Immature natural killer cell (primary cell): ENCODE data around the gene RAET1G. TPM values are rescaled to one million over a fixed set of nuclear protein-coding genes. Genes with fewer than 3 reads are reported as not detected.
"Not testable (repeated sequence)": the region's sequence is repeated elsewhere in the genome, so short reads cannot be mapped to it uniquely, and the experiment has no call there.

Experiments
- DNase-seq, 3 donors: peaks; one replicate each; pipeline ENCODE4 v3.0.0; 2022; ENCODE audit warnings: mixed read lengths in 1 of 3
- H3K27ac Mint-ChIP-seq, 6 donors: one replicate each; pipeline ENCODE4 v1.8.0; 2020; ENCODE audit warnings: mixed read lengths in 6 of 6, mild to moderate bottlenecking in 5 of 6, inconsistent platforms in 4 of 6, moderate library complexity in 3 of 6
- H3K27me3 Mint-ChIP-seq, 3 donors: one replicate each; pipeline ENCODE4 v1.8.0; 2020 to 2021; ENCODE audit warnings: low read depth in 3 of 3, mild to moderate bottlenecking in 3 of 3, mixed read lengths in 3 of 3, moderate library complexity in 3 of 3, inconsistent platforms in 1 of 3
- H3K36me3 Mint-ChIP-seq, 3 donors: one replicate each; pipeline ENCODE4 v1.8.0; 2020; ENCODE audit warnings: mixed read lengths in 3 of 3, inconsistent platforms in 2 of 3, mild to moderate bottlenecking in 2 of 3
- H3K4me1 Mint-ChIP-seq, 2 donors: one replicate each; pipeline ENCODE4 v1.8.0; 2020; ENCODE audit warnings: inconsistent platforms in 2 of 2, mild to moderate bottlenecking in 2 of 2, mixed read lengths in 2 of 2, moderate library complexity in 1 of 2
- H3K4me3 Mint-ChIP-seq, 5 donors: one replicate each; pipeline ENCODE4 v1.8.0; 2020; ENCODE audit warnings: mild to moderate bottlenecking in 5 of 5, mixed read lengths in 5 of 5, inconsistent platforms in 3 of 5, moderate library complexity in 3 of 5
- H3K9me3 Mint-ChIP-seq, 6 donors: one replicate each; pipeline ENCODE4 v1.8.0; 2020; ENCODE audit warnings: mild to moderate bottlenecking in 6 of 6, mixed read lengths in 6 of 6, inconsistent platforms in 4 of 6, moderate library complexity in 3 of 6
- polyA plus RNA-seq, 3 donors: library from polyadenylated mRNA; unstranded; fragments of 300-500 nt; fragmentation: Illumina TruSeq; gene quantifications; one replicate each; pipeline ENCODE4 v1.2.3, GENCODE V29; 2021

RAET1G gene
- polyA plus RNA-seq, 3 donors from 2014 or later, result not detected

GRCh38 chr6:149961728-149962425, 39.0 kb upstream of the RAET1G start:
- no peak for DNase-seq
- Mint-ChIP-seq H3K9me3 (peaks cover 0 to 2% (median 0%) of the 10 kb centered on the region in 6 donors), H3K27me3 (peaks cover 29 to 69% (median 43%) of the 10 kb centered on the region in 3 donors), H3K36me3 (peaks cover 0 to 2% (median 0%) of the 10 kb centered on the region in 3 donors), H3K27ac (no peak overlapping the region), H3K4me3 (peak overlapping the region in 2 of 5 donors; percentile 46 to 49), H3K4me1 (peaks cover 26 to 29% of the 10 kb centered on the region in 2 donors)

- Mint-ChIP-seq H3K36me3 (peaks cover 0 to 2% (median 0%) of the 10 kb centered on the region in 3 donors), H3K27ac (no peak overlapping the region)
Observed at GRCh38 chr6:149960488-149960887, 37.6 kb upstream of the RAET1G start.

GRCh38 chr6:149959806-149960205, 36.9 kb upstream of the RAET1G start:
- Mint-ChIP-seq H3K27me3 (peaks cover 28 to 73% (median 44%) of the 10 kb centered on the region in 3 donors), H3K4me1 (peaks cover 20 to 25% of the 10 kb centered on the region in 2 donors)
- H3K27ac Mint-ChIP-seq, DNase-seq, H3K36me3 Mint-ChIP-seq, H3K9me3 Mint-ChIP-seq, H3K4me3 Mint-ChIP-seq: not testable (repeated sequence)

More at GRCh38 chr6:149960488-149960887, 37.6 kb upstream of the RAET1G start:
- Mint-ChIP-seq H3K27me3 (peaks cover 29 to 75% (median 41%) of the 10 kb centered on the region in 3 donors), H3K4me3 (no peak overlapping the region), H3K9me3 (peaks cover 0 to 2% (median 0%) of the 10 kb centered on the region in 6 donors), H3K4me1 (peaks cover 22 to 26% of the 10 kb centered on the region in 2 donors)
- DNase-seq, result no peak

- not testable (repeated sequence) for H3K36me3 Mint-ChIP-seq, H3K4me1 Mint-ChIP-seq, H3K27ac Mint-ChIP-seq, H3K9me3 Mint-ChIP-seq, H3K4me3 Mint-ChIP-seq, DNase-seq
- H3K27me3 Mint-ChIP-seq, result peaks cover 18 to 64% (median 29%) of the 10 kb centered on the region in 3 donors
Observed at GRCh38 chr6:149958124-149958523, 35.2 kb upstream of the RAET1G start.

GRCh38 chr6:149955654-149956317, 32.9 kb upstream of the RAET1G start:
- not testable (repeated sequence) for H3K4me3 Mint-ChIP-seq, H3K27ac Mint-ChIP-seq, H3K36me3 Mint-ChIP-seq, DNase-seq, H3K4me1 Mint-ChIP-seq, H3K9me3 Mint-ChIP-seq
- H3K27me3 Mint-ChIP-seq, result peaks cover 13 to 62% (median 20%) of the 10 kb centered on the region in 3 donors

- not testable (repeated sequence) for H3K4me1 Mint-ChIP-seq, DNase-seq, H3K9me3 Mint-ChIP-seq, H3K27ac Mint-ChIP-seq, H3K36me3 Mint-ChIP-seq
- peak overlapping the region in 3 of 5 donors; percentile 56 to 72 (median 68) for H3K4me3 Mint-ChIP-seq
- peaks cover 13 to 61% (median 15%) of the 10 kb centered on the region in 3 donors for H3K27me3 Mint-ChIP-seq
Observed at GRCh38 chr6:149954984-149955653, 32.2 kb upstream of the RAET1G start.

- not testable (repeated sequence) for H3K4me3 Mint-ChIP-seq, H3K27ac Mint-ChIP-seq, H3K9me3 Mint-ChIP-seq, DNase-seq, H3K4me1 Mint-ChIP-seq, H3K36me3 Mint-ChIP-seq
- H3K27me3 Mint-ChIP-seq, result peaks cover 16 to 54% (median 16%) of the 10 kb centered on the region in 3 donors
Observed at GRCh38 chr6:149954328-149954983, 31.5 kb upstream of the RAET1G start.

- not testable (repeated sequence) for H3K27ac Mint-ChIP-seq, H3K4me3 Mint-ChIP-seq
- peaks cover 15 to 49% (median 16%) of the 10 kb centered on the region in 3 donors for H3K27me3 Mint-ChIP-seq
Observed at GRCh38 chr6:149953934-149954327, 31.0 kb upstream of the RAET1G start.

GRCh38 chr6:149953390-149953789, 30.5 kb upstream of the RAET1G start:
- not testable (repeated sequence) for H3K36me3 Mint-ChIP-seq, H3K9me3 Mint-ChIP-seq, H3K27ac Mint-ChIP-seq

More at GRCh38 chr6:149953934-149954327, 31.0 kb upstream of the RAET1G start:
- DNase-seq, H3K4me1 Mint-ChIP-seq, H3K9me3 Mint-ChIP-seq, H3K36me3 Mint-ChIP-seq: not testable (repeated sequence)

GRCh38 chr6:149951626-149952025, 28.7 kb upstream of the RAET1G start:
- peaks cover 10 to 43% (median 13%) of the 10 kb centered on the region in 3 donors for H3K27me3 Mint-ChIP-seq
- peaks cover 4 to 6% of the 10 kb centered on the region in 2 donors for H3K4me1 Mint-ChIP-seq
- DNase-seq, result no peak
- peaks cover 0 to 3% (median 0%) of the 10 kb centered on the region in 3 donors for H3K36me3 Mint-ChIP-seq
- H3K9me3 Mint-ChIP-seq, result no peaks in the 10 kb centered on the region
- no peak overlapping the region for H3K4me3 Mint-ChIP-seq
- no peak overlapping the region for H3K27ac Mint-ChIP-seq

More at GRCh38 chr6:149953390-149953789, 30.5 kb upstream of the RAET1G start:
- H3K4me3 Mint-ChIP-seq, H3K4me1 Mint-ChIP-seq, DNase-seq: not testable (repeated sequence)
- peaks cover 15 to 47% (median 16%) of the 10 kb centered on the region in 3 donors for H3K27me3 Mint-ChIP-seq

- H3K27ac Mint-ChIP-seq, result no peak overlapping the region
- H3K36me3 Mint-ChIP-seq, result peaks cover 0 to 3% (median 0%) of the 10 kb centered on the region in 3 donors
- no peak overlapping the region for H3K4me3 Mint-ChIP-seq
Observed at GRCh38 chr6:149951096-149951495, 28.2 kb upstream of the RAET1G start.

GRCh38 chr6:149950423-149950822, 27.5 kb upstream of the RAET1G start:
- Mint-ChIP-seq H3K4me1 (peaks cover 4 to 6% of the 10 kb centered on the region in 2 donors), H3K9me3 (no peaks in the 10 kb centered on the region), H3K36me3 (peaks cover 0 to 3% (median 0%) of the 10 kb centered on the region in 3 donors), H3K27ac (no peak overlapping the region), H3K27me3 (peaks cover 8 to 33% (median 12%) of the 10 kb centered on the region in 3 donors), H3K4me3 (no peak overlapping the region)
- DNase-seq, result no peak

More at GRCh38 chr6:149951096-149951495, 28.2 kb upstream of the RAET1G start:
- Mint-ChIP-seq H3K4me1 (peaks cover 4 to 6% of the 10 kb centered on the region in 2 donors), H3K27me3 (peaks cover 9 to 39% (median 12%) of the 10 kb centered on the region in 3 donors), H3K9me3 (no peaks in the 10 kb centered on the region)
- DNase-seq, result no peak

- H3K36me3 Mint-ChIP-seq, result peaks cover 0 to 3% (median 0%) of the 10 kb centered on the region in 3 donors
- no peak overlapping the region for H3K4me3 Mint-ChIP-seq
- H3K4me1 Mint-ChIP-seq, result no peaks in the 10 kb centered on the region
- no peak for DNase-seq
- no peaks in the 10 kb centered on the region for H3K9me3 Mint-ChIP-seq
- H3K27me3 Mint-ChIP-seq, result peaks cover 3 to 27% (median 7%) of the 10 kb centered on the region in 3 donors
- H3K27ac Mint-ChIP-seq, result no peak overlapping the region
Observed at GRCh38 chr6:149948616-149949015, 25.7 kb upstream of the RAET1G start.
